SK-N-SH treated with all-trans-retinoic acid at 6 μM for 48 hours (cell line): ENCODE measurements around the gene ZNF567.

Experiments used
- ATAC-seq: fragments of 200-7000 bp; cut with Tn5 transposase; 3 replicates; pipeline ENCODE4 v1.9.1; 2020; ENCODE audit warnings: mild to moderate bottlenecking, moderate library complexity
- CSDC2 ChIP-seq: fragments of 250-450 bp; sonication (Bioruptor Pico); IDR thresholded peaks from 2 replicates; pipeline ENCODE4 v1.5.0; 2020; ENCODE audit warnings: mild to moderate bottlenecking, moderate library complexity
- GLIS3 ChIP-seq: fragments of 250-450 bp; sonication (Bioruptor Pico); IDR thresholded peaks from 2 replicates; pipeline ENCODE4 v1.5.0; 2020; ENCODE audit warnings: mild to moderate bottlenecking, moderate library complexity
- ISL1 ChIP-seq: fragments of 250-450 bp; sonication (Bioruptor Pico); IDR thresholded peaks from 2 replicates; pipeline ENCODE4 v2.1.2; 2022; ENCODE audit warnings: mild to moderate bottlenecking, moderate library complexity
- SNAI2 ChIP-seq: fragments of 250-450 bp; sonication (Bioruptor Pico); IDR thresholded peaks from 2 replicates; pipeline ENCODE4 v1.5.0; 2020; ENCODE audit warnings: mild to moderate bottlenecking, moderate library complexity
- TCF4 ChIP-seq: fragments of 250-450 bp; sonication (Bioruptor Pico); IDR thresholded peaks from 2 replicates; pipeline ENCODE4 v1.8.0; 2021; ENCODE audit warnings: mild to moderate bottlenecking, moderate library complexity, borderline replicate concordance
- TOX ChIP-seq: fragments of 250-450 bp; sonication (Bioruptor Pico); IDR thresholded peaks from 2 replicates; pipeline ENCODE4 v1.8.0; 2021; ENCODE audit warnings: mild to moderate bottlenecking, moderate library complexity, borderline replicate concordance
- ZC3H10 ChIP-seq: fragments of 250-450 bp; sonication (Bioruptor Pico); IDR thresholded peaks from 2 replicates; pipeline ENCODE4 v1.5.1; 2021; ENCODE audit warnings: mild to moderate bottlenecking, moderate library complexity
- ZFP3 ChIP-seq: fragments of 250-450 bp; sonication (Bioruptor Pico); IDR thresholded peaks from 2 replicates; pipeline ENCODE4 v1.5.0; 2020; ENCODE audit warnings: mild to moderate bottlenecking, moderate library complexity
- ZFP30 ChIP-seq: fragments of 450-650 bp; formaldehyde crosslinking; IDR thresholded peaks from 2 replicates; pipeline ENCODE4 v1.5.0; 2022; ENCODE audit warnings: mild to moderate bottlenecking, moderate library complexity
- ZNF565 ChIP-seq: fragments of 450-650 bp; formaldehyde crosslinking; conservative IDR thresholded peaks from 2 replicates; pipeline ENCODE4 v1.5.0; 2020; ENCODE audit warnings: low read depth, mild to moderate bottlenecking, moderate library complexity
- ZNF70 ChIP-seq: fragments of 450-650 bp; formaldehyde crosslinking; IDR thresholded peaks from 2 replicates; pipeline ENCODE4 v1.5.0; 2020; ENCODE audit warnings: mild to moderate bottlenecking, moderate library complexity
- TF ChIP-seq, protein P1 (sequence below): fragments of 250-450 bp; sonication (Bioruptor Pico); IDR thresholded peaks from 2 replicates; pipeline ENCODE4 v1.5.1; 2020; ENCODE audit warnings: low read depth, mild to moderate bottlenecking, moderate library complexity
- TF ChIP-seq, protein P2 (sequence below): fragments of 250-450 bp; sonication (Bioruptor Pico); IDR thresholded peaks from 2 replicates; pipeline ENCODE4 v1.8.0; 2021; ENCODE audit warnings: low read depth, mild to moderate bottlenecking, moderate library complexity, borderline replicate concordance

ZNF567 gene

GRCh38 chr19:36750066-36750691 lies 62.8 kb downstream of the ZNF567 start:
- TF ChIP-seq ZNF565 (CRISPR knock-in tag) (no peak), CSDC2 (no peak), TCF4 (CRISPR knock-in tag) (no peak), ZNF70 (CRISPR knock-in tag) (no peak), ZFP30 (CRISPR knock-in tag) (no peak), ZC3H10 (CRISPR knock-in tag) (no peak), ISL1 (CRISPR knock-in tag) (no peak), TOX (CRISPR knock-in tag) (no peak), SNAI2 (CRISPR knock-in tag) (no peak), GLIS3 (CRISPR knock-in tag) (no peak), ZFP3 (CRISPR knock-in tag) (no peak)
- TF ChIP-seq, protein P1, sequence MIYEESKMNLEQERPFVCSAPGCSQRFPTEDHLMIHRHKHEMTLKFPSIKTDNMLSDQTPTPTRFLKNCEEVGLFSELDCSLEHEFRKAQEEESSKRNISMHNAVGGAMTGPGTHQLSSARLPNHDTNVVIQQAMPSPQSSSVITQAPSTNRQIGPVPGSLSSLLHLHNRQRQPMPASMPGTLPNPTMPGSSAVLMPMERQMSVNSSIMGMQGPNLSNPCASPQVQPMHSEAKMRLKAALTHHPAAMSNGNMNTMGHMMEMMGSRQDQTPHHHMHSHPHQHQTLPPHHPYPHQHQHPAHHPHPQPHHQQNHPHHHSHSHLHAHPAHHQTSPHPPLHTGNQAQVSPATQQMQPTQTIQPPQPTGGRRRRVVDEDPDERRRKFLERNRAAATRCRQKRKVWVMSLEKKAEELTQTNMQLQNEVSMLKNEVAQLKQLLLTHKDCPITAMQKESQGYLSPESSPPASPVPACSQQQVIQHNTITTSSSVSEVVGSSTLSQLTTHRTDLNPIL (CRISPR knock-in tag): no peak
- TF ChIP-seq, protein P2, sequence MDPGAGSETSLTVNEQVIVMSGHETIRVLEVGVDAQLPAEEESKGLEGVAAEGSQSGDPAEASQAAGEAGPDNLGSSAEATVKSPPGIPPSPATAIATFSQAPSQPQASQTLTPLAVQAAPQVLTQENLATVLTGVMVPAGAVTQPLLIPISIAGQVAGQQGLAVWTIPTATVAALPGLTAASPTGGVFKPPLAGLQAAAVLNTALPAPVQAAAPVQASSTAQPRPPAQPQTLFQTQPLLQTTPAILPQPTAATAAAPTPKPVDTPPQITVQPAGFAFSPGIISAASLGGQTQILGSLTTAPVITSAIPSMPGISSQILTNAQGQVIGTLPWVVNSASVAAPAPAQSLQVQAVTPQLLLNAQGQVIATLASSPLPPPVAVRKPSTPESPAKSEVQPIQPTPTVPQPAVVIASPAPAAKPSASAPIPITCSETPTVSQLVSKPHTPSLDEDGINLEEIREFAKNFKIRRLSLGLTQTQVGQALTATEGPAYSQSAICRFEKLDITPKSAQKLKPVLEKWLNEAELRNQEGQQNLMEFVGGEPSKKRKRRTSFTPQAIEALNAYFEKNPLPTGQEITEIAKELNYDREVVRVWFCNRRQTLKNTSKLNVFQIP: no peak
- TF ChIP-seq, all 23 proteins: peak for 0
- no peak for ATAC-seq
